GM21423 (cell line): ENCODE results near the gene POLR1G.
"Not testable (repeated sequence)": the region's sequence is repeated elsewhere in the genome, so short reads cannot be mapped to it uniquely, and the experiment has no call there.

Source experiments
- ATAC-seq: cut with Tn5 transposase; IDR thresholded peaks from one replicate; pipeline ENCODE4 v1.9.1; 2021; ENCODE audit warnings: mild to moderate bottlenecking, moderate library complexity; ENCODE audit not compliant: unreplicated experiment

The POLR1G gene

GRCh38 chr19:45395821-45396617 is 10.4 kb upstream of the POLR1G start:
- ATAC-seq = no peak

DNA sequence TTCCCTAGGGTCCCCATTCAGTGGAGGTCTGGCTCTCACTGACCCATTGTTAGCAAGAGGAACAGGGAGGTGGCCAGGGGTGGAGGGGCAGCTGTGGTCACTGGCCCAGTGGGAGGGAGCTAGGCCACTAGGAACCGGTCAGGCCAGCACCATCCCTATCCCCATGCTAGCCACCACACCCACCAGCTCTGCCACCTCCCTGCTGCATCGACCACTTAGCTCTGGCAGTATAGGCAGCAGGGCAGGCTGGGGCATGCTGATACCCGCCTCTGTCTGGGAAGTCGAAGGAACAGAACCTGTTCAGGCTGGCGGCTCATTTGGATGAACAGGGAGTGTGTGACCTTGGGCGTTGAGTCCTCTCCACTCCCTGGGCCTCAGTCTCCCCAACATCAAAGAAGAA is 6.3 kb upstream of the POLR1G start:
- no peak for ATAC-seq

DNA sequence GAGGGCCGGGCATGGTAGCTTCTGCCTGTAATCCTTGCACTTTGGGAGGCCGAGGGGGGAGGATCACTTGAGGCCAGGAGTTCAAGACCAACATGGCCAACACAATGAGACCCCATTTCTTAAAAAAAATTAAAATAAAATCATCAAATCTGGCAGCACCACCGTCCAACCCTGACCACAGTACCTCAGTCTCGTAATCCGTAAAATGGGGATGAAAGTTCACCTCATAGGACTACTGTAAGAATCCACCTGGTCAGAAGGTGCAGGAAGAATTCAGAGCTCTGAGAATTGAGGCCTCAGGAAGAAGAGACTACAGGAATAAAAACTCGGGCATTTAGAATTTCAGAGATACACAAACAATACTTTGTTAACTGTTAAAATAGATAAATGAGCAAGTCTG is 4.6 kb upstream of the POLR1G start:
- no peak for ATAC-seq

GRCh38 chr19:45402298-45403061 is 4.0 kb upstream of the POLR1G start:
- no peak for ATAC-seq

- ATAC-seq = no peak
Measured at GRCh38 chr19:45403272-45403671, 3.2 kb upstream of the POLR1G start.

GRCh38 chr19:45403781-45404556 is 2.5 kb upstream of the POLR1G start:
- ATAC-seq = no peak

DNA sequence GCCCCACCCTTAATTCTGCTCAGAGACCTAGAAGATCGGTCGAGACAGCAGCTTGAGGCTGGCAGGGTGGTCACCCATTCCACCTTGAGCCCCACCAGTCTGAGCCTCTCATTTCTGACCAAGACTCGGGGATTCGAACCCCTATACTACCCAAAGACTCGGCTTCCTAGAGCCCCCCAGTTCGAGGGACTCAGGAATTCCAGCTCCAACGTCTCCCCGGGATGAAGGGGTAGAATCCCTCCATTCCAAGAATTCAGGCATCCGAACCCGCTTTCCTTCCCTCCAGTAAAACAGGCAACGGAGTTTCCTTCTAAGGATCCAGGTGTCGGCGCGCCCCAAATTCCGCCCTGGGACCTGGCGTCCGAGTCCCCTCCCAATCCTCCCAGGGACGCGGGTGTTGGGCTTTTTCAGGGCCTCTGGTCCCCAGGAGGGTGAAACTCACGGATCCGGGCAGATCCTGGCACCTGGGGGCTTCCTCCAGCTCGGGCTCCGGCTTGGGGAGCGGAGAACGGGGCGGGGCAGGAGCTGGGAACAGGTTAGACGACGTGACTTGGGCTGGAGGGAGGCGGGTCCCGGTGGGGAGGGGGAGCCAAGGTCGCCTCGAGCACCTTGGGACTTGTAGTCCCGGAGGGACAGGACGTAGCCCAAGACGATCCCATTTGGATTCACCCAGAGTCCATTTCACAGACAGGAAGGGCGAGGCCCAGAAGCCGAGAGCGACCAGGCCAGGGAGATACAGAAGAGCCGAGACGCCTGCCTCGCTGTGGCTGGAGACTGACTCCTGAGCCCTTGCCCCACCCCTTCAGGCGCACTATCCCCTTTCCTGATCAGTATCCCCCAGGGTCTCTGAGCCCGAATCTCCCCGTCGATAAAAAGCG is 1.6 kb upstream of the POLR1G start, which contains the start of gene PPP1R13L:
Gene PPP1R13L, minus strand, starts transcription at position 513 of the 878 bp plus-strand sequence. CDS start 6,751 bp downstream, outside the sequence.
- ATAC-seq = peak; percentile 41

- ATAC-seq = peak; percentile 41
Measured at GRCh38 chr19:45405435-45406225, 814 bp upstream of the POLR1G start.

GRCh38 chr19:45407091-45407375 is 589 bp downstream of the POLR1G start:
- ATAC-seq = no peak

- ATAC-seq = not testable (repeated sequence)
Measured at GRCh38 chr19:45407585-45407984, 1.1 kb downstream of the POLR1G start.

GRCh38 chr19:45408121-45408520 is 1.7 kb downstream of the POLR1G start:
- ATAC-seq = no peak

GRCh38 chr19:45408830-45409556 is 2.5 kb downstream of the POLR1G start:
- no peak for ATAC-seq

GRCh38 chr19:45409557-45409920 is 3.1 kb downstream of the POLR1G start:
- ATAC-seq = no peak

GRCh38 chr19:45410330-45410729 is 3.9 kb downstream of the POLR1G start:
- not testable (repeated sequence) for ATAC-seq

DNA sequence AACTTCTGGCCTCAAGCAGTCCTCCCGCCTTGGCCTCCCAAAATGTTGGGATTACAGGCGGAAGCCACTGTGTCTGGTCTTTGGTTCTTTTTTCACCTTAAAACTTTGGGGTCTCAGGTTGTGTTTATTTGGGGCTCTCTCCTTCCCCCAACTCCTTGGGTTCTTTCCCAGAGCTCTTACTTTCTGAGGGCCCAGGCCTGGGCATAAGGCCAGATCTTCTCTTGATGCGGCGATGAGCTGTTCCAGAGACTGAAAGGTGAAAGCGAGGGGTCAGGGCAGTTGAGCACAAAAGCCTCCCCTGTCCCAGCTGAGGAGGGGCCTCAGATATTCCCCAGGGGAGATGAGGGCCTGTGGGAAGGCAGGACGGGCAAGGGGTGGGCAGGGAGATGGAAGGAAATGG is 7.1 kb downstream of the POLR1G start:
- no peak for ATAC-seq

- ATAC-seq = no peak
Measured at GRCh38 chr19:45414468-45414867, 8.0 kb downstream of the POLR1G start.

- ATAC-seq = no peak
Measured at GRCh38 chr19:45417151-45417550, 10.7 kb downstream of the POLR1G start.

DNA sequence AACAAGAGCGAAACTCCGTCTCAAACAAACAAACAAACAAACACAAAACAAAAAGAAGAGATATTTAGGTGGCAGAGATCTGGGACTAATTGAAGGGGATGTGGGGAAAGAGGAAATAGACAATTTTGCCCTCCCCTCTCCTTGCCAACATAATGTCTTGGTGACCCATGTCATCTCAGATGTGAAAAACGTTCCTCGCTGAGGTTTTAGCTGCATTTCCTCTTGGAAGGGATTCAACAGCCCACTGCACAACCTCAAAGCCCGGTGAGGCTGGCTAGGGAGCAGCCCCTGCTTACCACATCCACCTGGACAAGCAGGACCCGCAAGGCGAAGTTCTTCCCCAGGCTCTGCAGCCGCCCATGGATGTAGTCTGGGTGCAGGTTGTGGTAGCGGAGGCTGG is 12.4 kb downstream of the POLR1G start:
- no peak for ATAC-seq

GRCh38 chr19:45419396-45419795 is 13.0 kb downstream of the POLR1G start:
- peak; percentile 66 for ATAC-seq
